ENCODE measurements around the gene RPS14. TPM values are rescaled to one million over a fixed set of nuclear protein-coding genes. Genes with fewer than 3 reads are reported as not detected.

RPS14 gene
- total and polyA plus RNA-seq, 10 of the 15 experiments (the other 5 are each of a cell fraction or from before 2014, with no cell fraction given), result 2,295 to 4,047 (median 2,787) TPM

- BruUV-seq (replicated peaks), result no TSS peak
- Histone ChIP-seq H3K4me3 (no peak overlapping the region), H3K79me2 (ENCODE audit: control insufficient read depth, insufficient read depth, low read length) (peaks cover 17% of the 10 kb centered on the region), H3K4me2 (ENCODE audit: control insufficient read depth, insufficient read depth) (no peak overlapping the region), H3K36me3 (ENCODE audit: control insufficient read depth in 2 of 2, insufficient read depth in 2 of 2, low read length in 1 of 2) (peaks cover 0 to 1% of the 10 kb centered on the region in 2 experiments; a peak in 1 of 4 replicates), H4K20me1 (ENCODE audit: control insufficient read depth, insufficient read depth) (peaks cover 7% of the 10 kb centered on the region; the same call in 1 of the 2 replicates), H3K4me1 (ENCODE audit: control insufficient read depth, insufficient read depth, low read length) (peaks cover 11% of the 10 kb centered on the region), H3K27ac (ENCODE audit: control insufficient read depth, insufficient read depth) (no peak overlapping the region), H3K9ac (ENCODE audit: control insufficient read depth, insufficient read depth, low read length) (no peak overlapping the region), H3K9me3 (replicated peaks; ENCODE audit: control insufficient read depth, insufficient read depth, low read length) (no peaks in the 10 kb centered on the region), H3K27me3 (replicated peaks in 1 of 2; ENCODE audit: control insufficient read depth in 2 of 2, insufficient read depth in 2 of 2, low read length in 1 of 2) (no peaks in the 10 kb centered on the region), H2AFZ (ENCODE audit: control insufficient read depth, low read depth, low read length) (no peak overlapping the region)
- intact Hi-C loops (cut with micrococcal nuclease; ENCODE audit: unreplicated experiment) (loop anchor here (10.0 kb wide), 2 partner anchors 172 to 202 kb away; no protein-coding TSS in a partner anchor), in situ Hi-C loops (cut with MboI) (loop anchor here (10.0 kb wide), 1 partner anchor 202 kb away; no protein-coding TSS in a partner anchor)
- FAIRE-seq (no peak), DNase-seq (ENCODE audit: low read depth, low spot score) (no peak), ATAC-seq (no peak)
- RAD21 ChIA-PET (ENCODE audit: unreplicated experiment), result interaction anchor here (0.5 kb wide), 1 partner anchor 16 kb away, joined by 3 read pairs; no protein-coding TSS in a partner anchor
- POLR2A ChIA-PET, result interaction anchor here (0.6 kb wide), 1 partner anchor 490 kb away, joined by 3 read pairs; no protein-coding TSS in a partner anchor
- 83% methylated on average over 2 of the region's 4 CpGs for WGBS (ENCODE audit: insufficient coverage, insufficient replicate concordance, low lambda C conversion rate, missing lambda C conversion rate)
- CTCF ChIA-PET, result interaction anchor here (1.5 to 1.7 kb wide), 3 partner anchors 8 to 94 kb away, joined by 3 to 4 read pairs (median 4); no protein-coding TSS in a partner anchor
- SMC1A ChIA-PET (ENCODE audit: uncharacterized antibody, unreplicated experiment), result interaction anchor here (0.6 kb wide), 1 partner anchor 702 kb away, joined by 3 read pairs; no protein-coding TSS in a partner anchor
- TF ChIP-seq E2F8 (IDR thresholded peaks at IDR 0.05; ENCODE audit: low read depth, partially characterized antibody) (no peak), CTCF (IDR thresholded peaks at IDR 0.05 in 2 of 3, conservative IDR thresholded peaks at IDR 0.05 in 1 of 3; ENCODE audit: control insufficient read depth in 2 of 3, extremely low read depth in 1 of 3, insufficient read depth in 1 of 3, low read depth in 3 of 3, low read length in 3 of 3) (no peak), SRF (IDR thresholded peaks at IDR 0.05; ENCODE audit: low read depth in 2 of 2, low read length in 2 of 2) (no peak), NBN (IDR thresholded peaks at IDR 0.05) (no peak), TBL1XR1 (IDR thresholded peaks at IDR 0.05; ENCODE audit: low read depth, low read length) (no peak), RAD21 (IDR thresholded peaks at IDR 0.05; ENCODE audit: insufficient read depth, low read depth, low read length) (no peak), PKNOX1 (IDR thresholded peaks at IDR 0.05) (no peak), MAX (IDR thresholded peaks at IDR 0.05; ENCODE audit: low read depth, low read length) (no peak), NFYA (IDR thresholded peaks at IDR 0.05; ENCODE audit: borderline replicate concordance, low read depth, low read length) (no peak), ATF3 (IDR thresholded peaks at IDR 0.05; ENCODE audit: borderline replicate concordance, extremely low read depth, low read depth, low read length) (no peak), POLR2AphosphoS5 (IDR thresholded peaks at IDR 0.05; ENCODE audit: low read length) (no peak), SMAD5 (IDR thresholded peaks at IDR 0.05; ENCODE audit: low read depth) (no peak), USF1 (IDR thresholded peaks at IDR 0.05; ENCODE audit: borderline replicate concordance, extremely low read length, insufficient read depth, low read depth, low read length) (no peak), ZZZ3 (IDR thresholded peaks at IDR 0.05; ENCODE audit: control insufficient read depth, insufficient read length, low read depth) (no peak), YBX1 (IDR thresholded peaks at IDR 0.05) (no peak), KAT2A (conservative IDR thresholded peaks at IDR 0.05; ENCODE audit: control insufficient read depth, low read depth, low read length) (no peak)
Measured at GRCh38 chr5:150452914-150453313, 3.4 kb upstream of the RPS14 start.

All from GM12878 (cell line).